ENCODE results near the gene PRR33. TPM values are rescaled to one million over a fixed set of nuclear protein-coding genes. Genes with fewer than 3 reads are reported as not detected.
"Not testable (repeated sequence)": the region's sequence is repeated elsewhere in the genome, so short reads cannot be mapped to it uniquely, and the experiment has no call there.

PRR33 gene
- not detected for total RNA-seq

- Histone ChIP-seq H3K4me3 (no peak within 1 kb of the TSS), H3K36me3 (peaks cover 0 to 21% of the 10 kb centered on the region in 2 donors), H3K27ac (peak within 1 kb of the TSS in 1 of 4 donors; percentile 30), H3K27me3 (peaks cover 18% of the 10 kb centered on the region), H3K9me3 (no peaks in the 10 kb centered on the region), H3K4me1 (peaks cover 0 to 16% (median 0%) of the 10 kb centered on the region in 3 donors)
- WGBS, 2 donors (ENCODE audit: low coverage in 1 of 2): no CpG with 5 or more reads among the region's 7 CpGs
- ATAC-seq: no peak
- TF ChIP-seq EP300 (IDR thresholded peaks at IDR 0.05) (no peak), POLR2AphosphoS5 (IDR thresholded peaks at IDR 0.05) (no peak), CTCF (IDR thresholded peaks at IDR 0.05) (no peak), POLR2A (IDR thresholded peaks at IDR 0.05) (no peak)
Observed at GRCh38 chr11:1891831-1892115, at the start of gene PRR33. PRR33 (minus strand) TSS chr11:1891895; CDS start chr11:1890584, 1,311 bp downstream.

- H3K36me3 ChIP-seq: not testable (repeated sequence)
Observed at GRCh38 chr11:1939788-1940187, 48.1 kb upstream of the PRR33 start.

GRCh38 chr11:1939006-1939625 lies 47.4 kb upstream of the PRR33 start:
- peak overlapping the region in 2 of 4 donors; percentile 24 to 54 for H3K27ac ChIP-seq
- H3K27me3 ChIP-seq: peaks cover 20% of the 10 kb centered on the region
- no peak overlapping the region for H3K4me3 ChIP-seq
- ATAC-seq: no peak
- H3K9me3 ChIP-seq: no peaks in the 10 kb centered on the region
- H3K4me1 ChIP-seq: peaks cover 0 to 11% (median 5%) of the 10 kb centered on the region in 3 donors
- H3K36me3 ChIP-seq: no peaks in the 10 kb centered on the region
- 2 to 12% methylated on average over 13 to 14 of the region's 23 CpGs for WGBS, 2 donors (ENCODE audit: low coverage in 1 of 2)
- no peak for TF ChIP-seq CTCF (IDR thresholded peaks at IDR 0.05)
- no peak for TF ChIP-seq EP300 (IDR thresholded peaks at IDR 0.05)
- TF ChIP-seq POLR2AphosphoS5 (IDR thresholded peaks at IDR 0.05): no peak

More at GRCh38 chr11:1939788-1940187, 48.1 kb upstream of the PRR33 start:
- not testable (repeated sequence) for ATAC-seq, H3K4me3 ChIP-seq, H3K9me3 ChIP-seq, H3K27ac ChIP-seq
- WGBS, 2 donors (ENCODE audit: low coverage in 1 of 2): 80% methylated on average over 1 of the region's 1 CpG; no CpG with 5 or more reads in 1 of the 2 donors
- Histone ChIP-seq H3K4me1 (peaks cover 0 to 11% (median 5%) of the 10 kb centered on the region in 3 donors), H3K27me3 (peaks cover 20% of the 10 kb centered on the region)

- Histone ChIP-seq H3K4me1 (peaks cover 0 to 11% (median 5%) of the 10 kb centered on the region in 3 donors), H3K9me3 (no peaks in the 10 kb centered on the region), H3K27me3 (peaks cover 20% of the 10 kb centered on the region), H3K27ac (peak overlapping the region in 2 of 4 donors; percentile 24 to 54), H3K36me3 (no peaks in the 10 kb centered on the region), H3K4me3 (no peak overlapping the region)
- WGBS, 2 donors (ENCODE audit: low coverage in 1 of 2): no CpG with 5 or more reads among the region's 27 CpGs
- no peak for ATAC-seq
- TF ChIP-seq EP300 (IDR thresholded peaks at IDR 0.05) (no peak), POLR2A (IDR thresholded peaks at IDR 0.05) (no peak), POLR2AphosphoS5 (IDR thresholded peaks at IDR 0.05) (no peak), CTCF (IDR thresholded peaks at IDR 0.05) (no peak)
Observed at GRCh38 chr11:1938343-1939005, 46.8 kb upstream of the PRR33 start.

GRCh38 chr11:1937616-1938342 lies 46.1 kb upstream of the PRR33 start:
- no peak for ATAC-seq
- Histone ChIP-seq H3K36me3 (no peaks in the 10 kb centered on the region), H3K4me1 (peaks cover 0 to 11% (median 5%) of the 10 kb centered on the region in 3 donors), H3K27ac (no peak overlapping the region), H3K27me3 (peaks cover 20% of the 10 kb centered on the region), H3K9me3 (no peaks in the 10 kb centered on the region), H3K4me3 (no peak overlapping the region)
- WGBS, 2 donors (ENCODE audit: low coverage in 1 of 2): 100% methylated on average over 4 of the region's 35 CpGs; no CpG with 5 or more reads in 1 of the 2 donors
- TF ChIP-seq CTCF (IDR thresholded peaks at IDR 0.05) (no peak), POLR2A (IDR thresholded peaks at IDR 0.05) (no peak), POLR2AphosphoS5 (IDR thresholded peaks at IDR 0.05) (no peak), EP300 (IDR thresholded peaks at IDR 0.05) (no peak)
